GM21390 (cell line): Measurements from ENCODE around the gene PIM1.

Source experiments
- ATAC-seq: cut with Tn5 transposase; IDR thresholded peaks from one replicate; pipeline ENCODE4 v1.9.1; 2021; ENCODE audit not compliant: unreplicated experiment

Gene PIM1

GRCh38 chr6:37218511-37218910, 48.6 kb downstream of the PIM1 start:
- no peak for ATAC-seq

- ATAC-seq: peak; percentile 14
Observed at GRCh38 chr6:37221585-37222124, 51.7 kb downstream of the PIM1 start.

DNA sequence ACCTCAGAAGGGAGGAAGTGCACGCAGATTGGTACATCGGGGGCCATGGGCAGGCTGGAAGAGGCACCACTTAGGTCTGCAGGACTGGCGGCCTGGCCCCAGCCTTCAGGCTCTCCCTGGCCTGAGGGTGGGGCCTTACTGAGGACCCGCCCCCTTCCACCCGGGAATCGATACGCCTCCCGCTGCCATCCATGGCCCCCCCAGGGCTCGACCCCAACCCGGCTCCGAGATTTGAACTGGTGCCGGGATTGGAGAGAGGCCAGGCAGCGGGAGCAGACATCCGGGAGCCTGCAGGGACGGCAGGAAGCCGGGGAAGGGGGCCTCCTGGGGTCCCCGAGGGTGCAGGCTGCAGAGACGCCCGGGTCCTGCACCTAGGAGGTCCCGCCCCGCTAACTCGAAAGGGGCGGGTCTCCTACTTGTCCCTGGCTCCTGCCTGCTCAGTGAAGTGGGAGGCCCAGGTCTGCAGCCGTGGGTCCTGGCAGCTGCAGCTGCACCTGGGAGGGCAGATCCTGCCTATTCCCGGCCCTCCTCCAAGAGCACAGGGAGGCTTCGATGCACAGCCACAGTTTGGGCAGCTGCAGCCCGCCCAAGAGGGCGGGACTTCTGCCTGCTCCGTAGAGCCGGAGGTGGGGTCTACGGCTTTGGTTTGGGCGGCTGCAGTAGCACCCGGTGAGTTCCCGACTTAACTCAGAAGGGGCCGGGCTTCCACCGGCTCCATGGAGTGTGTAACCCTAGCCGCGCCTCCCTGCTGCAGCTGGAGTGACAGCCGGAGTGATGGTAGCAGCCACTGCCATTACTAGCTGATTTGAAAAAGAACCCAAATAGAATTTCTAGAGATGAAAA, 52.4 kb downstream of the PIM1 start:
- peak; percentile 87 for ATAC-seq

DNA sequence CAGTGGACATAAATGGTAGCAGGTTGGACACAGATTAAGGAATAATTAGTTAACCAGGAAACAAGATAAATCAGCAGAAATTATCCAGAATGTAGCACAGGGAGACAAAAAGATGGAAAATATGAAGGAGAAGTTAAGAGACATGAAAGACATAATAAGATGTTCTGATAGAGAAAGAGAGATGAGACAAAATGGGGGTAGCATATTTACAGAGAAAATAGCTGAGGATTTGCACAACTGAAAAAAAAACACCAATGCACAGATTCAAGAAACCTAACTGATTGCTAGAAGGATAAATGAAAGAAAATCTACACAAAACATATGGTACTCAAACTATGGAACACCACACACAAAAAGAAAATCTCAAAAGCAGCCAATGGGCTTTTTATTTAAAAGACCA, 53.0 kb downstream of the PIM1 start:
- no peak for ATAC-seq
